Measurements from ENCODE around the gene UBAP2L. TPM values are rescaled to one million over a fixed set of nuclear protein-coding genes. Genes with fewer than 3 reads are reported as not detected.

Gene UBAP2L
- total and polyA plus RNA-seq, 2 donors (not counting 1 experiment from before 2014, with no cell fraction given): 51.9 to 180 TPM

GRCh38 chr1:154186177-154186576 lies 34.6 kb upstream of the UBAP2L start:
- H3K79me2 ChIP-seq (ENCODE audit: control insufficient read depth, insufficient read depth, low read length): peaks cover 17% of the 10 kb centered on the region
- no peak for TF ChIP-seq EZH2 (IDR thresholded peaks at IDR 0.05; ENCODE audit: low read length, missing control alignments)
- TF ChIP-seq CTCF (conservative IDR thresholded peaks at IDR 0.05 in 1 of 2, IDR thresholded peaks at IDR 0.05 in 1 of 2; ENCODE audit: low read depth in 1 of 2, low read length in 2 of 2): peak; percentile 32 to 60
- peaks cover 5% of the 10 kb centered on the region for H3K4me1 ChIP-seq (ENCODE audit: control insufficient read depth, extremely low read depth, insufficient read depth, low read length)
- no peak overlapping the region for H3K9ac ChIP-seq (ENCODE audit: insufficient read depth, low read length)
- H4K20me1 ChIP-seq (ENCODE audit: control insufficient read depth, extremely low read depth, insufficient read depth, low read length): peaks cover 4% of the 10 kb centered on the region
- no peak overlapping the region for H3K4me2 ChIP-seq (ENCODE audit: extremely low read depth, insufficient read depth, low read length)
- H3K4me3 ChIP-seq (replicated peaks in 1 of 4; ENCODE audit: control extremely low read depth in 1 of 4, insufficient read depth in 1 of 4, low read depth in 3 of 4, low read length in 4 of 4): no peak overlapping the region
- no peaks in the 10 kb centered on the region for H3K9me3 ChIP-seq (ENCODE audit: control insufficient read depth, insufficient read depth, low read depth, low read length)
- no peaks in the 10 kb centered on the region for H3K36me3 ChIP-seq (ENCODE audit: control insufficient read depth, insufficient read depth, low read length)
- H3K27ac ChIP-seq (ENCODE audit: insufficient read depth, low read length): no peak overlapping the region
- no peak overlapping the region for H2AFZ ChIP-seq (ENCODE audit: low read length)
- peak; percentile 18 to 59 for DNase-seq (ENCODE audit: low read depth in 2 of 2)
- H3K27me3 ChIP-seq (ENCODE audit: control insufficient read depth, insufficient read depth, low read length): no peaks in the 10 kb centered on the region

GRCh38 chr1:154186852-154187501 lies 33.8 kb upstream of the UBAP2L start:
- Histone ChIP-seq H3K4me1 (ENCODE audit: control insufficient read depth, extremely low read depth, insufficient read depth, low read length) (peaks cover 5% of the 10 kb centered on the region), H3K4me2 (ENCODE audit: extremely low read depth, insufficient read depth, low read length) (no peak overlapping the region)

GRCh38 chr1:154190550-154190949 lies 30.2 kb upstream of the UBAP2L start:
- peak; percentile 32 to 81 for DNase-seq (ENCODE audit: low read depth in 2 of 2)
- no peak overlapping the region for H3K27ac ChIP-seq (ENCODE audit: insufficient read depth, low read length)
- no peak for TF ChIP-seq CTCF (conservative IDR thresholded peaks at IDR 0.05 in 1 of 2, IDR thresholded peaks at IDR 0.05 in 1 of 2; ENCODE audit: low read depth in 1 of 2, low read length in 2 of 2)
- TF ChIP-seq EZH2 (IDR thresholded peaks at IDR 0.05; ENCODE audit: low read length, missing control alignments): no peak
- H3K36me3 ChIP-seq (ENCODE audit: control insufficient read depth, insufficient read depth, low read length): no peaks in the 10 kb centered on the region
- no peak overlapping the region for H3K9ac ChIP-seq (ENCODE audit: insufficient read depth, low read length)
- no peak overlapping the region for H2AFZ ChIP-seq (ENCODE audit: low read length)
- H3K27me3 ChIP-seq (ENCODE audit: control insufficient read depth, insufficient read depth, low read length): peaks cover 27% of the 10 kb centered on the region
- no peaks in the 10 kb centered on the region for H4K20me1 ChIP-seq (ENCODE audit: control insufficient read depth, extremely low read depth, insufficient read depth, low read length)
- H3K79me2 ChIP-seq (ENCODE audit: control insufficient read depth, insufficient read depth, low read length): no peaks in the 10 kb centered on the region
- no peak overlapping the region for H3K4me2 ChIP-seq (ENCODE audit: extremely low read depth, insufficient read depth, low read length)
- no peaks in the 10 kb centered on the region for H3K4me1 ChIP-seq (ENCODE audit: control insufficient read depth, extremely low read depth, insufficient read depth, low read length)
- H3K4me3 ChIP-seq (replicated peaks in 1 of 4; ENCODE audit: control extremely low read depth in 1 of 4, insufficient read depth in 1 of 4, low read depth in 3 of 4, low read length in 4 of 4): no peak overlapping the region
- H3K9me3 ChIP-seq (ENCODE audit: control insufficient read depth, insufficient read depth, low read depth, low read length): no peaks in the 10 kb centered on the region

More at GRCh38 chr1:154186852-154187501, 33.8 kb upstream of the UBAP2L start:
- peaks cover 1% of the 10 kb centered on the region for H4K20me1 ChIP-seq (ENCODE audit: control insufficient read depth, extremely low read depth, insufficient read depth, low read length)
- no peaks in the 10 kb centered on the region for H3K9me3 ChIP-seq (ENCODE audit: control insufficient read depth, insufficient read depth, low read depth, low read length)
- no peak overlapping the region for H3K9ac ChIP-seq (ENCODE audit: insufficient read depth, low read length)
- peaks cover 9% of the 10 kb centered on the region for H3K79me2 ChIP-seq (ENCODE audit: control insufficient read depth, insufficient read depth, low read length)
- no peak overlapping the region for H3K27ac ChIP-seq (ENCODE audit: insufficient read depth, low read length)
- H3K4me3 ChIP-seq (replicated peaks in 1 of 4; ENCODE audit: control extremely low read depth in 1 of 4, insufficient read depth in 1 of 4, low read depth in 3 of 4, low read length in 4 of 4): no peak overlapping the region
- no peaks in the 10 kb centered on the region for H3K36me3 ChIP-seq (ENCODE audit: control insufficient read depth, insufficient read depth, low read length)
- no peak overlapping the region for H2AFZ ChIP-seq (ENCODE audit: low read length)
- DNase-seq (ENCODE audit: low read depth in 2 of 2): no peak
- no peak for TF ChIP-seq EZH2 (IDR thresholded peaks at IDR 0.05; ENCODE audit: low read length, missing control alignments)
- TF ChIP-seq CTCF (conservative IDR thresholded peaks at IDR 0.05 in 1 of 2, IDR thresholded peaks at IDR 0.05 in 1 of 2; ENCODE audit: low read depth in 1 of 2, low read length in 2 of 2): no peak
- no peaks in the 10 kb centered on the region for H3K27me3 ChIP-seq (ENCODE audit: control insufficient read depth, insufficient read depth, low read length)
